ENCODE measurements around the gene NUP43.
A peak's percentile ranks its signal among the peaks of the same experiment; 100 is the strongest.

DNA sequence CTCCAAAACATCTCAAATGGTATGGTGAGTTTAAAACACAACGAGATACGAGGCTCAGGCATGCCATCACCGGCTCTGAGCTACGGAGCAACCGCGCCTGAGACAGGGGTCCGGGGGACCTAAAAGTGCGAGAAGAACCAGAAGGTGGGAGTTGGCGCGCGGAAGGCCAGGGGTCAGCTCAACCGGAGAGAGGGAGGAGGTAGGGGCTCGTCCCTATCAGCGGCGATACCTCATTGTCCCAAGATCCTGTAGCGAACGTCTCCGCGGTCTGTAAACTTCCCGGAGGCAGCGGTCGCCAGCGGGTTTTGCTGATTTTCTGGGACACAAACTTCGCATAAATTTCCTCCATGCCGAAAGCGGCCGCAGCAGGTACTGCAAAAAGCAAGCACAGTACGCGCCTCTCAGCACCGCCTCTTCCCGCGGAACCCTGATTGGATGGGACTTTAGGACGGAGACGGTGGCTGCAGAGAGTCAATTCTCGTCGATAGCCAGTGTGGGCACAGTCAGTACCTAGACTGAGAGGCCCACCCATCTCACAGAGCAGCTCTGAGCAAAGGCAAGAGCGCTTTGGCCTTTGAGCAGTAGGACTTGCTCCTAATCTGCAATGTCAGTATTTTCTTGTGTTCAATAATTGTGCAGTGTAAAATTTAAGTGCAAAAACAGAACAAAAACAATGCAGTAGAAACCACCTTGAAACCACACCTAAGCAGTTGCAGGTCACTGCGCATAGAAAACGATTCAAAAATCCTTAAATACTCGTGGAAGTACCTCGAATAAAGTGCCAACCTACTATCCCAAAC, at the start of gene NUP43:
- TF ChIP-seq, protein P1, sequence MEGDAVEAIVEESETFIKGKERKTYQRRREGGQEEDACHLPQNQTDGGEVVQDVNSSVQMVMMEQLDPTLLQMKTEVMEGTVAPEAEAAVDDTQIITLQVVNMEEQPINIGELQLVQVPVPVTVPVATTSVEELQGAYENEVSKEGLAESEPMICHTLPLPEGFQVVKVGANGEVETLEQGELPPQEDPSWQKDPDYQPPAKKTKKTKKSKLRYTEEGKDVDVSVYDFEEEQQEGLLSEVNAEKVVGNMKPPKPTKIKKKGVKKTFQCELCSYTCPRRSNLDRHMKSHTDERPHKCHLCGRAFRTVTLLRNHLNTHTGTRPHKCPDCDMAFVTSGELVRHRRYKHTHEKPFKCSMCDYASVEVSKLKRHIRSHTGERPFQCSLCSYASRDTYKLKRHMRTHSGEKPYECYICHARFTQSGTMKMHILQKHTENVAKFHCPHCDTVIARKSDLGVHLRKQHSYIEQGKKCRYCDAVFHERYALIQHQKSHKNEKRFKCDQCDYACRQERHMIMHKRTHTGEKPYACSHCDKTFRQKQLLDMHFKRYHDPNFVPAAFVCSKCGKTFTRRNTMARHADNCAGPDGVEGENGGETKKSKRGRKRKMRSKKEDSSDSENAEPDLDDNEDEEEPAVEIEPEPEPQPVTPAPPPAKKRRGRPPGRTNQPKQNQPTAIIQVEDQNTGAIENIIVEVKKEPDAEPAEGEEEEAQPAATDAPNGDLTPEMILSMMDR (conservative IDR thresholded peaks at IDR 0.05; ENCODE audit: low read length), result peak; percentile 52
- no peak for TF ChIP-seq EZH2phosphoT487 (IDR thresholded peaks at IDR 0.05; ENCODE audit: borderline replicate concordance)
